GM12864 (cell line): Measurements from ENCODE around the gene PDIA4.
"Not testable (repeated sequence)": the region's sequence is repeated elsewhere in the genome, so short reads cannot be mapped to it uniquely, and the experiment has no call there.

Experiments used
- DNase-seq: peaks from one replicate; pipeline ENCODE4 v3.0.0-alpha.2; 2011; ENCODE audit warnings: low read depth
- H3K4me3 ChIP-seq: 2 replicates; pipeline ENCODE4 v1.5.1; 2011; ENCODE audit warnings: mild to moderate bottlenecking, low read depth, low read length, control low read depth
- TF ChIP-seq, protein P1 (sequence below): IDR thresholded peaks from 2 replicates; pipeline ENCODE4 v1.5.1; 2011; ENCODE audit warnings: low read depth, mild to moderate bottlenecking, moderate library complexity, low read length, control low read depth, inconsistent platforms; ENCODE audit errors: missing control alignments

PDIA4 gene

DNA sequence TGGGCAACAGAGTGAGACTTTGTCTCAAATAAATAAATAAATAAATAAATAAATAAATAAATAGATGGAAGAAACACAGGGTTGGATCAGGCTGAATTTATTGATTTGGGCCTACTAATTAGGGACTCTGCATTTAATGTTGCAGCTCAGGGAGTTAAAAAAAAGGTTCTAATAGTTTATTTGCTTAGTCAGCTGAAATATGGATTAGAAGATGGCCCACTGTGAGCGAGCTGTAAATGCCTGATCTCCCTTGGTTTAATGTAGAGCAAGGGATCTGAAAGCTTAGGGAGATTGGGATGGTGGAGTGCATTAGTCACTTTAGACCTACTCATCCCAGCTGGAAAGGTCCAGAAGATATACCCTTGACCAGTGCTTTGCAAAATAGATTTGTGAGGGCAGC, 25.1 kb upstream of the PDIA4 start:
- TF ChIP-seq, protein P1, sequence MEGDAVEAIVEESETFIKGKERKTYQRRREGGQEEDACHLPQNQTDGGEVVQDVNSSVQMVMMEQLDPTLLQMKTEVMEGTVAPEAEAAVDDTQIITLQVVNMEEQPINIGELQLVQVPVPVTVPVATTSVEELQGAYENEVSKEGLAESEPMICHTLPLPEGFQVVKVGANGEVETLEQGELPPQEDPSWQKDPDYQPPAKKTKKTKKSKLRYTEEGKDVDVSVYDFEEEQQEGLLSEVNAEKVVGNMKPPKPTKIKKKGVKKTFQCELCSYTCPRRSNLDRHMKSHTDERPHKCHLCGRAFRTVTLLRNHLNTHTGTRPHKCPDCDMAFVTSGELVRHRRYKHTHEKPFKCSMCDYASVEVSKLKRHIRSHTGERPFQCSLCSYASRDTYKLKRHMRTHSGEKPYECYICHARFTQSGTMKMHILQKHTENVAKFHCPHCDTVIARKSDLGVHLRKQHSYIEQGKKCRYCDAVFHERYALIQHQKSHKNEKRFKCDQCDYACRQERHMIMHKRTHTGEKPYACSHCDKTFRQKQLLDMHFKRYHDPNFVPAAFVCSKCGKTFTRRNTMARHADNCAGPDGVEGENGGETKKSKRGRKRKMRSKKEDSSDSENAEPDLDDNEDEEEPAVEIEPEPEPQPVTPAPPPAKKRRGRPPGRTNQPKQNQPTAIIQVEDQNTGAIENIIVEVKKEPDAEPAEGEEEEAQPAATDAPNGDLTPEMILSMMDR, result no peak
- H3K4me3 ChIP-seq, result no peak overlapping the region
- DNase-seq, result no peak

DNA sequence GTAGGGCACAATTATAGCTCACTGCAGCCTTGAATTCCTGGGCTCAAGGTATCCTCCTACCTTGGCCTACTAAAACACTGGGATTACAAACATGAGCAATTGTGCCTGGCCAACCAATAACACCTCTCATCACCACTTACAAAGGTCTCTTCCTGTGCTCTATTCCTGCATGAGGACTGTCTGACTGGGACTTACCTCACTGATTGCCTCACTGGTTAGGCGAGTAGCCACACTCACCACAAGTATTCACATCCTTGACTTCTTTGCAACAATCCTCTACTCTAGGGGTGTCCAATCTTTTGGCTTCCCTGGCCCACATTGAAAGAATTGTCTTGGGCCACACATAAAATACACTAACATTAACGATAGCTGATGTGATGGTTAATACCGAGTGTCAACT, 22.6 kb upstream of the PDIA4 start:
- DNase-seq, result no peak
- TF ChIP-seq, protein P1, result no peak
- no peak overlapping the region for H3K4me3 ChIP-seq

GRCh38 chr7:149048805-149049204, 20.5 kb upstream of the PDIA4 start:
- no peak for DNase-seq
- H3K4me3 ChIP-seq, result no peak overlapping the region
- TF ChIP-seq, protein P1, result no peak

DNA sequence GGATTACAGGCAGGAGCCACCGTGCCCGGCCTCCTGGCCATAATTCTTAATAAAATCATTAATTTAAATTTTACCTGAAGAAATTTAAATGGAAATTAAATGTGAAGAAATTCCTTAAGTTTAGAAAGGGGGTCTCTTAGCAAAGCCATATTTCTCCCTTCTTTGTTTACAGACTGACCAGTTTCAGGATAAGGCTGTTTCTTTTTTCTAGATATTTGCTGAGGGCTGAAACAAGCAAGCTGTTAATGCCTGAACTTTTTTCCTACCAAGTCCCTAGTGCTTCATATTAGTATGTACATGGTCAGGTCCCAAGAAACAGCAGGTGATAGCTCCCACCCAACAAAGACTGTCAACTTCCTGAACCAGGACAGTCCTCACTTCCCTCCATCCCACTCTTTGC, 18.1 kb upstream of the PDIA4 start:
- no peak overlapping the region for H3K4me3 ChIP-seq
- TF ChIP-seq, protein P1, result no peak
- no peak for DNase-seq

GRCh38 chr7:149043936-149044335, 15.6 kb upstream of the PDIA4 start:
- no peak for DNase-seq
- TF ChIP-seq, protein P1, result no peak
- H3K4me3 ChIP-seq, result no peak overlapping the region

DNA sequence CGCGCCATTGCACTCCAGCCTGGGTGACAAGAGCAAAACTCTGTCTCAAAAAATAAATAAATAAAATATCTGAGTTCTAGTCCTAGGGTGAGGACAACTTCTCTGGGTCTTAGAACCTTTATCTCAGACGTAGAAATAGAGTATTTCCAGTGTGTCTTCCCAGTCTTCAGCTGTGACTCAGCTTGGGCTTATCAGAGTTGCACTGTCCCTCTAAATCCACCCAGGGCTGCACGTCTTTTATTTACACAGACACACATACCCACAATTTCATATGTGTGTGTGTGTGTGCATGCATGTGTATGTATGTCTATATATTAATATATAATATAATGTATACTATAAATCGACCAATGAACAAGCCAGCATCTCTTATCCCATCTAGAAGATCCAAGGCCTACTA, 13.0 kb upstream of the PDIA4 start:
- no peak overlapping the region for H3K4me3 ChIP-seq
- TF ChIP-seq, protein P1, result no peak
- DNase-seq, result no peak

DNA sequence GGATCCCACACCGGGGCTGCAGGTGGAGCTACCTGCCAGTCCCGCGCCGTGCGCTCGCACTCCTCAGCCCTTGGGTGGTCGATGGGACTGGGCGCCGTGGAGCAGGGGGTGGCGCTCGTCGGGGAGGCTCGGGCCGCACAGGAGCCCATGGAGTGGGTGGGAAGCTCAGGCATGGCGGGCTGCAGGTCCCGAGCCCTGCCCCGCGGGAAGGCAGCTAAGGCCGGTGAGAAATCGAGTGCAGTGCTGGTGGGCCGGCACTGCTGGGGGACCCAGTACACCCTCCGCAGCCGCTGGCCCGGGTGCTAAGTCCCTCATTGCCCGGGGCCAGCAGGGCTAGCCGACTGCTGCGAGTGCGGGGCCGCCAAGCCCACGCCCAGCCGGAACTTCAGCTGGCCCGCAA, 10.3 kb upstream of the PDIA4 start:
- H3K4me3 ChIP-seq, DNase-seq: not testable (repeated sequence)

GRCh38 chr7:149036676-149037075, 8.4 kb upstream of the PDIA4 start:
- no peak for DNase-seq
- TF ChIP-seq, protein P1, result no peak
- H3K4me3 ChIP-seq, result no peak overlapping the region
